HG03342 (cell line): ENCODE data around the gene TMEM138.
A peak's percentile ranks its signal among the peaks of the same experiment; 100 is the strongest.
"Not testable (repeated sequence)": the region's sequence is repeated elsewhere in the genome, so short reads cannot be mapped to it uniquely, and the experiment has no call there.

Experiments used
- ATAC-seq: cut with Tn5 transposase; IDR thresholded peaks from one replicate; pipeline ENCODE4 v1.9.1; 2021; ENCODE audit warnings: mild to moderate bottlenecking, moderate library complexity; ENCODE audit not compliant: unreplicated experiment

The TMEM138 gene

DNA sequence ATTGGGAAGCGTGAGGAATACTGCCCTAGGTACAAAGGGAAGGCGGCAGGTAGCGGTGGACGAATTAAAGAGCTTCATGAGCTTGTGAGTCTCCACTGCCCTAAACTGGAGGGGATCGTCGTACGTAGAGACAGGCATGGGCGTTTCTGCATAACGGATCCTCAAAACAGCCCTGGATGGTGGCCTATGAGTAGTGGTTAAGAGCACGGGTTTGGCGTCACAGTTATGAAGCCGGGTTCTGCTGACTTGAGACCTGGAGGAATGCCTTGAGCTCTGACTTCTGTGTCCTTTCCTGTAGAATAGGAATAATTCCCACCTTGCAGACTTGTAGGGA, 335 bp downstream of the TMEM138 start:
- peak; percentile 16 for ATAC-seq

DNA sequence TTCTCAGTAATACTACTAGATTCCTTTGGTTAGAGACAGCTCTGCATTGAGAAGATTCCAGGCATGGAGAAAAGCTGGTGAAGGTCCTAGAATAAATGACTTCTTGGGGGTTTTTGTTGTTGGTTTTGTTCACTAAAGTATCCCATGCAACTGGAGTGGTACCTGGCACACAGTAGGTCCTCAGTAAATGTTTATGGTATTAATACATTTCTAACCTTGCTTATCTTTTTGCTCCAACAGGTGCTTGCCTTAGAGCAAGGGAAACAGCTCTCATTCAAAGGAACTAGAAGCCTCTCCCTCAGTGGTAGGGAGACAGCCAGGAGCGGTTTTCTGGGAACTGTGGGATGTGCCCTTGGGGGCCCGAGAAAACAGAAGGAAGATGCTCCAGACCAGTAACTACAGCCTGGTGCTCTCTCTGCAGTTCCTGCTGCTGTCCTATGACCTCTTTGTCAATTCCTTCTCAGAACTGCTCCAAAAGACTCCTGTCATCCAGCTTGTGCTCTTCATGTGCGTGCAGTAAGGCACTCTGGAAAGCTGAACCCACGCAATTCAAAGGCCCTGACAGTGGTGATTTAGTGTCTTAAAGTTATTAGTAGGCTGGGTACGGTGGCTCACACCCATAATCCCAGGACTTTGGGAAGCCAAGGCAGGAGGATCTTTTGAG, 2.0 kb downstream of the TMEM138 start:
- no peak for ATAC-seq

DNA sequence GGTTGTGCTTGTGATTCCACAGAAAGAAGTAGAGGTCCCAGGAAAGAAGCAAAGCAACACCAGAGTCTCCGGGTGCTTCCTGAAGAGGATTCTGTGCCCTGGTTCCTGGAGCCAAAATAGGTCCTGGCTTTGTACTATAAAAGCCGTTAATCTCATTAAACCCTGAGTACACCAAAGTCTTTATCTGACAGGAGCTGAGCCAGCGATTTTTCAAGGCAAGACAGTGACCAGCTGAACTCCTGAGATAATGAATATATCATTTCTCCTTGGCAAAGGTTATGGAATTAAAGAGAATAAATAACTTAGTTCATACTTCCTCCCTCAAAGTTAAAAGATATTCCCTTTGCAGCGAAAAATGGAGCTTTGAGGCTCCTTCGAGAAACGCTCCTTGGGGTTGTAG, 5.2 kb downstream of the TMEM138 start:
- ATAC-seq: no peak

DNA sequence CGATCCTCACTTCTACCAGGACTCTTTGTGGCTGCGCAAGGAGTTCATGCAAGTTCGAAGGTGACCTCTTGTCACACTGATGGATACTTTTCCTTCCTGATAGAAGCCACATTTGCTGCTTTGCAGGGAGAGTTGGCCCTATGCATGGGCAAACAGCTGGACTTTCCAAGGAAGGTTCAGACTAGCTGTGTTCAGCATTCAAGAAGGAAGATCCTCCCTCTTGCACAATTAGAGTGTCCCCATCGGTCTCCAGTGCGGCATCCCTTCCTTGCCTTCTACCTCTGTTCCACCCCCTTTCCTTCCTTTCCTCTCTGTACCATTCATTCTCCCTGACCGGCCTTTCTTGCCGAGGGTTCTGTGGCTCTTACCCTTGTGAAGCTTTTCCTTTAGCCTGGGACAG, 6.5 kb downstream of the TMEM138 start:
- no peak for ATAC-seq

DNA sequence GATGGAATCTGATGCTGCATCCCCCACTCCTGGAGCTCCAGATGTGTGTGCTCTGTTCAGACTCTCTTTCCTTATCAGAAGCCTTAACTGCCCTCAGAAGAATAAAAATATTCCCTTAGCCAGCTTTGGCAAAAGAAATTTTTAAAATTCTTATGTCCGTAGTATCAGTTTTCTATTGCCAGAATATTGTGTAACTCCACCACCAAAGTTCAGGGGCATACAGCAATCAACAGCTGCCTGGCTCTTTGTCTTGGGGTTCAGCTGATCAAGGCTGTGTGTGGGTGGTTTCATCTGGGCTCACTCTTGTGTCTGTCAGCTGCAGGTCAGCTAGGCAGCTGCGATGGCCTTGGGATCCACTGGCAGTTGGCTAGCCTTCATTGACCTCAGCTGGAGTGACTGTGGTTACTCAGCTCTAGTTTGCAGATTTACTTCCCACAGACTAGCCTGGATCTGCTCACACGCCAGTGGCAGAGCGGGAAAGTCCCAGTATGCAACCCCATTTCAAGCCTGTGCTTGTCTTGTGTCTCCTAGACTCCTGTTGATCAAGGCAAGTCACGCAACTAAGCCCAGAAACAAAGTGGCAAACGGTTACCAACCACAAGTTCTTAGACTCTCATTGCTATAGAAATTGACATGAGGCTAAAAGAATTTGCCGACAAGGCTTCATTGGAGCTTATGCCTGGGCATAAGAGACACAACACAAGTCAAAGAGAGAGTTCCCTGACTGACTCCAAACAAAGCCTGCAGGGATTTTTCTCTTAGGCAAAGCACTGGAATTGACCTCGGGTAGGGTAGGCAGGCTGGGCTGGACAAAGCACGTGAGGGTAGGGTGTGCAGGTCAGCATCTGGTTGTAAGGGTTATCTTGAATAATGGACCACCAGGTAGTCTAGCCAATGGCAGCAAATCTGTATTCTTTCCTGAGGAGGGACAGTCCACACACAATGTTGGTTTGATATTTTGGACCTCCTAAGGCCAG, 7.5 kb downstream of the TMEM138 start:
- no peak for ATAC-seq

DNA sequence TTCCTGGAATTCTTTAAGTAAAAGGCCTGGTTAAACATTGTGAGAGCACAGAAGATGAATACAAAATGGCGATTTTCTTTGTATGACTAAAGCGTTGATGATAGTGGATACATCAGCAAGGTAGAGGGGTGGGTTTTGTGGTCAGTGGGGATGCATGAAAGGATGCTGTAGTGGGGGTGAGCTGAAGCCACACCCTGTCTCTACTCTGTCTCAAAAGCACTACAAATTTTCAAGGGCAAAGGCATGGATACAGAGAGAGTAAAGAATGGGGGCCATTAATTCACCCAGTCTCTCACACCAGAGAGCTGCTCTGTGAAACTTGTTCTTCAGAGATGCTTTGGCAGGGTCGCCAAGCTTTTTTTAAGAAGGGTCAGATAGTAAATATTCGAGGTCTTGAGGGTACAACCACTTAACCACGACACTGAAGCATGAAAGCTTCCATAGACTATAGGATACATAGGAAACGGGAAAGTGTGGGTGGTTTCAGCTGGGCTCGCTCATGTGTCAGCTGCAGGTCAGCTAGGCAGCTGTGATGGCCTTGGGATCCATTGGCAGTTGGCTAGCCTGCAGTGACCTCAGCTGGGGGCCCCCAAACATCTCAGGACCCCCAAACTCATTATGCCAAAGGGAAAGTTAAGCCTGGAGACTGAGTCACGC, 8.3 kb downstream of the TMEM138 start:
- ATAC-seq: no peak

DNA sequence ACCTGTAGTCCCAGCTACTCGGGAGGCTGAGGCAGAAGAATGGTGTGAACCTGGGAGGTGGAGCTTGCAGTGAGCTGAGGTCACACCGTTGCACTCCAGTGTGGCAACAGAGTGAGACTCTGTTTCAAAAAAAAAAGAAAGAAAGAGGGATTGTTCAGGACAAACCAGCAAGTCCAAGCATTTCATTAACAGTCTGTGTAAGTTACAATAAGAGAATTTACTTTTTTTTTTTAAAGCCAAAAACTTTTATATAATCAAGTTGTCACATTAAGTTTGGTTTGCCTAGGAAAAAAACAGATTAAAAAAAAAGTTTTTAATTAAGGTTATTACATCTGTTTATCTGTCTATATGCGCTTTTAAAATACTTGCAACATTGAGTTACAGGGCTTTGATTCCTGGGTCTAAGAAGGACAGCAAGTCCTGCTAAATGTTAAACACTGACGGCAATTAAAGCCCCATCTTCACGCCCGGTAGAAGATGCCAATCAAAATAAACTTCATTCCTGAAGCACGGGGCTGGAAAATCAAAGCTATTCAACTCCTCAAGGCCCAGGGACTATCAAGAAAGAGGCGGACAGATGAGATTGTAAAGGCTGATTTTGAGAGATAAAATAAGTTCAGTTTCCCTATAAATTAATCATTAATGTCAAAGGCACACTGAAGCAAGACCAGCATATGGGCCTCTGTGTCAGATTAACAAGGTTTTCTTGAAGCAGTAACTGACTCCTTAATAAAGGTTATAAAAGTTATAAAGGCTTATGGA, 10.7 kb downstream of the TMEM138 start:
- ATAC-seq: no peak

DNA sequence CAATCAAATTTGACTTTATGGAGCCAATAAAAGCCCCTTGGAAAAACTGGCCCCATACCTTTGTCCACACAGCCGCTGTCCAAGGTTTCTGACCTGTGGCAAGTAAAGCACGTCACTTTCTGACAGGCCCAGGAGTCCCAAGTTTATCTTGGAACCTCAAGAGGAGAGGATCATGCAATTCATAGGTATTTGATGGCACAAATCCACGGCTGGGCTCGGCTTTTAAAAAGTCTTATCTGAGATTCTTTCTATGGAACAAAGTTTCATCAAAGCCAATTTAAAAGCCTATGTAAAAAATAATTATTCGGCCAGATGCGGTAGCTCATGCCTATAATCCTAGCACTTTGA, 13.6 kb downstream of the TMEM138 start:
- no peak for ATAC-seq

DNA sequence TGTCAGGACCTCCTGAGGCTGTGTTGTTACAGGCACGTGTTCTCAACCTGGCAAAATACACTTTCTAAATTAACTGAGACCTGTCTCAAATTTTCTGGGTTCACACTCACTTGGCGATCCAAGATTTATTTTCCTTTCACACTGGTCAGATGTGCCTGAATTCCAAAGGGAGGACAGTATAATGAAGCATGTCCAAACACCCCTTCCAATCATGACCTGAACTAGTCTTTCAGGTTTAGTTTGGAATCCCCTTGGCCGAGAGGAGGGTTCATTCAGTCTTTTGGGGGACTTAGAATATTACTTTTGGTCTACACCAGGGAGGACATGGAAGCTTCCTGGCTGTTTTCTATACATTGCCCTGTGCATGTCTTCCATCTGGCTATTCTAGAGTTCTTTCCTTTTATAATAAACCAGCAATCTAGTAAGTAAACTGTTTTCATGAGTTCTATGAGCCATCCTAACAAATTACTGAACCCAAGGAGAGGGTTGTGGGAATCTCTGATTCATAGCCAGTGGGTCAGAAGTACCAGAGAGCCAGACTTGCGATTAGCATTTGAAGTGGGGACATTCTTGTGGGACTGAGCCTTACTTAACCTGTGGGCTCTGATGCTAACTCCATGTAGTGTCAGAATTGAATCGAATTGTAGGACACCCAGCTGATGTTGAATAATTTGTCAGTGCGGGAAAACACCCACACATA, 15.4 kb downstream of the TMEM138 start:
- ATAC-seq: no peak

DNA sequence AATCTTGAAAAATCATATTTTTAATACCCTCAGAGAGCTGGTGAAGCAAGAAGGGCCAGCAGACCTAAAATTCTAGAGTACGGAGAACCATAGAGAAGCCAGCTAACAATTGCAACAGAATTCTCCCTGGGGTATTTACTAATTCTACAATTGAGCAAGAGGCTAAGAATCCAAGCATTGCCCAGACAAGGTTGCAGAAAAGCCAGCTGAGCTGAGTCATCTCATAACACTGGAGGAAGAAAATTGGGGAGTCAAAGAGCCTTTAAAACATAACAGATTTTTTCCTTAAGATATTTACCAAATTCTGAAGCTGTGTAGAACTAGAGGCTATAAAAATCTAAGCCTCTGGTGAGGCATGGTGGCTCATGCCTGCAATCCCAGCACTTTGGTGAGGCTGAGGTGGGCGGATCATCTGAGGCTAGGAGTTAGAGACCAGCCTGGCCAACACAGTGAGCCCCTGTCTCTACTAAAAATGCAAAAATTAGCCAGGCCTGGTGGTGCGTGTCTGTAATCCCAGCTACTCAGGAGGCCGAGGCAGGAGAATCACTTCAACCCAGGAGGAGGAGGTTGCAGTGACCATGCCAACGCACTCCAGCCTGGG, 16.6 kb downstream of the TMEM138 start:
- ATAC-seq: no peak

DNA sequence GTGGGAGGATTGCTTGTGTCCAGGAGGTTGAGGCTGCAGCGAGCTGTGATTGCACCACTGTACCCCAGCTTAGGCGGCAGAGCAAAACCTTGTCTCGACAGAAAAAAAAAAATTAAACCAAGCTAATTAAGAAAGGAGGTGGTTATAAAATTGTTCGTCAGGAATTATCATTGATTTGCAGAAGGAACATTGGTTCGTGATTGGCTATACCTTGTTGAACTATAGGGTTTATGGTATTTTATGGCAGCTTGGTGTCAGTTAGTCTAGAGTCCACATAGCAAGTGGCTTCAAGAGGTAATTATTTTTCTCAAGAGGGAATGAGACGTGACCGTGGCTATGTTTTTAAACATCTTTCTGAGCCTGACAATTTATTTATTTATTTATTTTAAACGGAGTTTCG, 18.7 kb downstream of the TMEM138 start:
- no peak for ATAC-seq

DNA sequence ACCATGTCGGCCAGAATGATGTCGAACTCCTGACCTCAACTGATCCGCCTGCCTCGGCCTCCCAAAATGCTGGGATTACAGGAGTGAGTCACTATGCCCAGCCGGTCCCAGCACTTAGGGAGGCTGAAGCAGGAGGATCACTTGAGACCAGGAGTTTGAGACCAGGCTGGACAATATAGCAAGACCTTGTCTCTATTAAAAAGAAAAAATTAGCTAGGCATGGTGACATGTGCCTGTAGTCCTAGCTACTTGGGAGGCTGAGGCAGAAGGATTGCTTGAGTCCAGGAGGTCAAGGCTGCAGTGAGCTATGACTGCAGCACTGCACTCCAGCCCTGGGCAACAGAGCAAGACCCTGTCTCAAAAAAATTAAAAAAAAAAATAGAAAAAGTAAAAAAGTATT, 21.7 kb downstream of the TMEM138 start:
- not testable (repeated sequence) for ATAC-seq

DNA sequence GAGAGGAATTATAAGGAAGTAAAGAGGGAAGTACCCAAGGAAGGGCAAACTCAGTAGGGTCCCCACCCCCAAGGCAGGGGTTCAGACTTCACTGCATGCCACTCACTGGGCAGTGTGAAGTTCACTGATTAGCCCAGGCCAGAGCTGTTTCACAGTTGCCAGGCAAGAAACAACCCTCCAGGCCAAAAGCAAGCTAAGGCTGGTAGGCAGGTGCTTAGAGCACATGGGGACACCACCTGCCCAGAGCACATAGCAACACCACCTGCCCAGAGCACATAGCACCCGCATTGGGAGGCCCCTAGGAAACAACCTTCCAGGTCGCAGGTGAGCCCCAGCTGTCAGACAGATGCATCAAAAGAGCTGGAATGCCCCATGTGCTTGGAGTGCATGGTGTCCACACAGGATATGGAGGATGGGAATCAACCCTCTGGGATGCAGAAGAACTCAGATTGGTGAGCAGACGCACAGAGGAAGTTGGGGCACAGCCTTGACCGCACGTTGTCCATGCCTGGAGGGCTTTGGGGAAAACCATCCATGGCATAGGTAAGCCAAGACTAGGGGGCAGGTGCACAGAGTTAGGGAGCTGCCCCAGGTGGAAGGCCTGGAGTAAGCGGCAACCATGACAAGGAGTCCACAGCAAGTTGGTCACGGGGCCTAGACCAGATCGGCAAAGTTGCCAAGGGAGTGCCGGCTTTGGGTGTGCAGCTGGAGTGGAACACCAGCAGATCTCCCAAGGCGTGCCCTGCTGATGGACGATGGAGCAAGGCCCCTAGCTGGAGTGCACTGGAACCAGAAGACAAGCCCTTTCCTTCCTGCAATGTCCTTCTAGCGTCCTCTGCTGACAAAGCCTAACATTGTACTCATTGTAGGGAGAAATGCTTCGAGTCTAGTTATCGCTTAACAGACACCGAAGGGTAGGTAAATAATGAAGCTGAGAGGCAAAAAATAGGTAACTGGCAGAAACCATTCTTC, 22.4 kb downstream of the TMEM138 start:
- no peak for ATAC-seq

DNA sequence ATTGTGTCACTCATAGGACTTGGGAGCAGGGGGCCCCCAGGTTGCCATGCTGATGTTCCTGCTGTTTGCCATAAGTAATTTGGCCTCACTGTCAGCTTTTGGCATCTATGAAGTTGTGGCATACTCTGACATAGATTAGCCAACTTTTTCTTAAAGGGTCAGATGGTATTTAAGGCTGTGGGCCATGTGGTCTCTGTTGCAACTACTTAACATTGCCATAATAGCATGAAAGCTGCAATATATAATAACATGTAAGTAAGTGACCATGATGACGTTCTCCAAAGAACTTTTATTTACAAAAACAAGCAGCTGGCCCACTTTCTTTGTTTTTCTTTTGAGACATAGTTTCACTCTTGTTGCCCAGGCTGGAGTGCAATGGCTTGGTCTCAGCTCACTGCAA, 28.0 kb downstream of the TMEM138 start:
- ATAC-seq: no peak

DNA sequence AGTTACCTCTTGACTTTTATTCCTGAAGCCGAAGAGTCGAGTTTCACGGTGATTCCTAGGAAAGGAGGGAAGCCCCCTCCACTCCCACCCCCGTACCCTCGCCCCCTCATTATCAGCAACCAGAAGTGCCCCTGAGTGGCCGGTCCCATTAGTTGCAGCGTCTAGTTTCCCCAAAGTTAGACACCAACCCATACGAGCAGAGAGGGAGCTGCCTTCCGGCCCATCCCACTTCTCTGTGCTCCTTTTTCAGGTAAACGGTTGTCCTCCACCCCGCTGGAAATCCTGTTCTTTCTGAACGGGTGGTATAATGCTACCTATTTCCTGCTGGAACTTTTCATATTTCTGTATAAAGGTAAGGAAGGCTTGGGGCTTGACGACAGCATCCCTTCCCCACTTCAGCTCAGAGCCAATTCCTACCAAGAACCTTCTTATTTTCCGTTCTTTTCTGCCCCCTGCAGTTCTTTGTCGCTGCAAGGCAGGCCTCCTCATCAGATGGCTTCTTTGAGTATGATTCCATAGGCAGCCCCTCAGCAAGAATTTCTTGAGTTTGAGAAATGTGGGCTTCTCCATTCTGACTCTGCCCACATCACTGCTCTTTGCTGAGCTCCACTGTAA, 30.9 kb downstream of the TMEM138 start:
- peak; percentile 18 for ATAC-seq

DNA sequence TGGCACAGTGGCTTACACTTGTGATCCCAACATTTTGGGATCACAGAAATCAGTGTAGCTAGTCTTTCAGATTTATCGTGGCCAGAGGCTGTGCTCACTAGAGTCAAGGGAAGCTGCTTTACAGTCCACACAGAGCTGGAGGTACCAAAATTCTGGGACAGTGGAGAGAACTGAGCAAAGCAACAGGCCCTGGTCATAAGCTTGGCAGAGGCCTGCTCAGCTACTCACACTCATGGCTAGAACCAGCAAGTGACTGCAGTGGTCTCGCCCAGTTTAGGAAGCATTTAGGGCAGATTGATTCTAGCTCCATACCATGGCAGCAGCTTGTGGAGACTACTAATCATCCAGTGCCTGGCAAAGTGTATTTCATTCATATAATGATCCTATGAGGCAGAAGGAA, 39.0 kb downstream of the TMEM138 start:
- ATAC-seq: no peak

DNA sequence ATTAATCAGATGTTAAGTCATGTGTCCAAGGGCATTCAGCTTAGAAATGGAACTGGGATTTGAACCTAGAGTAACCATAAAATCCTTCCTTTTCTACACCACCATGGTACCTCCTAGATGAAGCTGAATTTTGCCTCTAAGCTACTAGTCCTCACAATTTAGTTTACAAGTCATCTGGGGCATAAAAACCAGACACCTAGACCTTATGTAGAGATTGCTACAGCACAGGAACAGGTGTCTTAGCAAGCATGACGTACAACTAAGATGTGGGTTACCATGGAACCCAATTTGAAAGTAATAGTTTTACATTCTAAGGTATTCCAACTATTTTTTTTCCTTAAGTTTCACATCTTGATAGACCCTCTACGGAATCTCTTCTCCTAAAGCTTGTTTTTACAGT, 39.4 kb downstream of the TMEM138 start:
- no peak for ATAC-seq

DNA sequence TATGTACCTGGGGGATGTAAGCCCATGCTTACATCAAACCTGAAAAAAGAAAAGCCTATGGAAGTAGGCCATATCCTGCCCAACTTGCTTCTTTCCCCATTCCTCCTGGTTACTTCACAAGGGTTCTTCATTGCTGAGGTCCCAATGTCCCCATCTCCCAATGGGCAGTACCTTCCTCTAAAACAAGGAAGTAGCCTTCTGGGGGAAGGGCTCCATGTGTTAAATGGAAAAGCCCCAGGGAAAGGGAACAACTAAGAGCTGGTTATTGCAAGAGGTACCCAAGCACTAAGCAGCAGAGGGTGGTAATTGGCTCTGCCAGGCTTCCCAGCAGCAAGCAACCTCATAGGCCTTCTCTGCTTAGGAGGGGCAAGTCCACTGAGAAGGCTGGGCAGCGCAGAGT, 41.5 kb downstream of the TMEM138 start:
- ATAC-seq: no peak

DNA sequence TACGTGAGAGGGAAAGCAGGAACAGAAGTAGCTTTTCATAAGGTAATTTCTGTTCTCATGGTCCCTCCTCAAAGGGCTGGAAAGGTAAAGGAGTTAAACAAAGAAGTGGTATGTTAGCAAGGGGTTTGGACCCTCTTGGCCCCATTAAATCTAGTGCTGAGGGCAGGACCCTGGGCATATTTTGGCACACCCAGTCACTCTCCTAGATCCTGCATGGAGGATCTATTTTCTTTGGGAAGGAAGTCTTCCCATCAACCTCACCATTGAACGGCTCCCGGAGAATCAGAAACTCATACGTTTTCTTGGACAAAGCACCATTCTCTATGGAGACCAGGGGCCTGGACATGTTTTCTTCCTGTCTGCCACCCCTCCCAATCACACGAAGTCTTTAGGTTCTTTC, 41.9 kb downstream of the TMEM138 start:
- no peak for ATAC-seq
